Endothelial cell of umbilical vein (primary cell): ENCODE data around the gene GAPDHS. TPM values are rescaled to one million over a fixed set of nuclear protein-coding genes. Genes with fewer than 3 reads are reported as not detected.

Source experiments
- BruUV-seq: library from RNA; stranded (reverse); fragments of 400-500 nt; replicated peaks from 2 replicates; lab custom pipeline; 2021; lab: Mats Ljungman, UMichigan
- CTCF ChIA-PET: fragments of 300-600, 350-600 bp; sonication (Branson Sonifier 250); formaldehyde crosslinking; loops from one replicate; lab custom pipeline; 2021; ENCODE audit warnings: antibody characterized with exemption, inconsistent platforms; lab: Charles Lee
- POLR2A ChIA-PET: fragments of 300-600, 350-600 bp; sonication (Branson Sonifier 250); formaldehyde crosslinking; loops from one replicate; lab custom pipeline; 2021; ENCODE audit warnings: antibody characterized with exemption, inconsistent platforms; lab: Charles Lee
- DNase-seq: peaks from one replicate; pipeline ENCODE4 v3.0.0-alpha.2; 2011; ENCODE audit warnings: low read depth, low spot score
- FAIRE-seq: peaks from 2 replicates; lab custom pipeline; 2011; peaks lifted over from hg19 to GRCh38; lab: Jason Lieb, UNC
- H2AFZ ChIP-seq: 2 replicates; pipeline ENCODE4 v1.6.0; 2012; ENCODE audit warnings: low read depth, low read length, control low read depth, inconsistent platforms
- H3K27ac ChIP-seq: 2 replicates; pipeline ENCODE4 v1.5.1; 2011; ENCODE audit warnings: low read depth, mild to moderate bottlenecking, control low read depth, low read length, moderate library complexity; ENCODE audit not compliant: insufficient read depth
- H3K27me3 ChIP-seq, 2 experiments: 2 replicates each; pipeline versions ENCODE4 v1.6.0 to v1.6.1; 2011; ENCODE audit warnings: low read length in 2 of 2, mixed read lengths in 1 of 2; ENCODE audit not compliant: control insufficient read depth in 2 of 2, insufficient read depth in 2 of 2
- H3K36me3 ChIP-seq, 2 experiments: 2 replicates in 1 of 2; 3 replicates in 1 of 2; pipeline ENCODE4 v1.5.1; 2011; ENCODE audit warnings: low read length in 2 of 2, mild to moderate bottlenecking in 1 of 2, moderate library complexity in 1 of 2; ENCODE audit not compliant: control insufficient read depth in 2 of 2, insufficient read depth in 2 of 2; ENCODE audit errors: extremely low read depth in 1 of 2
- H3K4me1 ChIP-seq: 3 replicates; pipeline ENCODE4 v1.5.1; 2011; ENCODE audit warnings: mild to moderate bottlenecking, low read length; ENCODE audit not compliant: control insufficient read depth, insufficient read depth; ENCODE audit errors: extremely low read depth
- H3K4me2 ChIP-seq: 2 replicates; pipeline ENCODE4 v1.6.1; 2011; ENCODE audit warnings: low read length, control low read depth, mixed read lengths; ENCODE audit not compliant: insufficient read depth
- H3K4me3 ChIP-seq, 3 experiments: fragments of 200-600 bp in 1 of 3; sonication (generic), shearing (Covaris generic) in 1 of 3; replicated peaks in 1 of 3; 2 replicates each; pipeline ENCODE4 v1.5.1; 2011 to 2016; ENCODE audit warnings: control low read depth in 3 of 3, low read length in 3 of 3, mild to moderate bottlenecking in 2 of 3, inconsistent platforms in 1 of 3, low read depth in 1 of 3, moderate library complexity in 1 of 3; ENCODE audit not compliant: insufficient read depth in 1 of 3
- H3K79me2 ChIP-seq: 2 replicates; pipeline ENCODE4 v1.6.0; 2012; ENCODE audit warnings: low read length, inconsistent platforms; ENCODE audit not compliant: control insufficient read depth, insufficient read depth
- H3K9ac ChIP-seq: replicated peaks from 2 replicates; pipeline ENCODE3; 2011; ENCODE audit warnings: low read length, control low read depth; ENCODE audit not compliant: insufficient read depth; ENCODE audit errors: extremely low read depth
- H3K9me1 ChIP-seq: replicated peaks from 3 replicates; pipeline ENCODE4 v1.6.0; 2011; ENCODE audit warnings: mild to moderate bottlenecking, low read length; ENCODE audit not compliant: control insufficient read depth, insufficient read depth; ENCODE audit errors: extremely low read depth
- H3K9me3 ChIP-seq: replicated peaks from 2 replicates; pipeline ENCODE4 v1.5.1; 2012; ENCODE audit warnings: low read length, inconsistent platforms; ENCODE audit not compliant: control insufficient read depth, insufficient read depth
- H4K20me1 ChIP-seq: replicated peaks from 2 replicates; pipeline ENCODE3; 2011; ENCODE audit warnings: mild to moderate bottlenecking, low read length; ENCODE audit not compliant: control insufficient read depth, insufficient read depth; ENCODE audit errors: extremely low read depth
- CTCF ChIP-seq, 2 donors: IDR thresholded peaks; 1 replicate in 1 of 2; 2 replicates in 1 of 2; pipeline ENCODE4 v1.5.1; 2011; ENCODE audit warnings: low read length in 2 of 2, mild to moderate bottlenecking in 2 of 2, moderate library complexity in 2 of 2, control low read depth in 1 of 2, inconsistent platforms in 1 of 2, low read depth in 1 of 2; ENCODE audit not compliant: insufficient read depth in 1 of 2; ENCODE audit errors: extremely low read depth in 1 of 2
- EZH2 ChIP-seq: IDR thresholded peaks from 2 replicates; pipeline ENCODE4 v1.6.1; 2012; ENCODE audit warnings: borderline replicate concordance, low read depth, mild to moderate bottlenecking, moderate library complexity, low read length, inconsistent platforms; ENCODE audit not compliant: severe bottlenecking
- FOS ChIP-seq: IDR thresholded peaks from 2 replicates; pipeline ENCODE4 v1.6.1; 2011; ENCODE audit warnings: mild to moderate bottlenecking, low read length, moderate library complexity, borderline replicate concordance; ENCODE audit not compliant: insufficient read depth
- GATA2 ChIP-seq: IDR thresholded peaks from 2 replicates; pipeline ENCODE4 v1.7.0; 2011; ENCODE audit warnings: low read depth, mild to moderate bottlenecking, moderate library complexity, mixed read lengths, low read length; ENCODE audit not compliant: insufficient read length, insufficient read depth
- JUN ChIP-seq: IDR thresholded peaks from 2 replicates; pipeline ENCODE4 v1.6.1; 2011; ENCODE audit warnings: borderline replicate concordance, low read depth; ENCODE audit not compliant: insufficient read length, insufficient read depth
- MAX ChIP-seq: IDR thresholded peaks from 2 replicates; pipeline ENCODE4 v1.6.1; 2011; ENCODE audit not compliant: insufficient read depth, insufficient read length
- MYC ChIP-seq: IDR thresholded peaks from one replicate; pipeline ENCODE4 v1.6.1; 2011; ENCODE audit warnings: mild to moderate bottlenecking, low read depth, low read length
- POLR2A ChIP-seq: IDR thresholded peaks from 2 replicates; pipeline ENCODE4 v1.6.1; 2012; ENCODE audit warnings: low read depth, mild to moderate bottlenecking, control low read depth, low read length
- POLR2AphosphoS5 ChIP-seq: IDR thresholded peaks from 2 replicates; pipeline ENCODE4 v1.6.1; 2012; ENCODE audit warnings: low read depth, mild to moderate bottlenecking, control low read depth, low read length, moderate library complexity; ENCODE audit not compliant: insufficient read depth
- dilution Hi-C: fragments of 300-500 bp; cut with MboI; formaldehyde crosslinking; loops from one replicate; pipeline ENCODE4 v1.15.0; 2019; ENCODE audit warnings: low sequenced_read_pairs; ENCODE audit not compliant: extremely low pct_ligation_motif_present
- intact Hi-C: fragments of 100-400 bp; cut with micrococcal nuclease; formaldehyde crosslinking; loops from one replicate; pipeline ENCODE4 v1.10.0; 2022
- polyA plus RNA-seq, 4 experiments: library from polyadenylated mRNA; depleted of rRNA in 3 of 4; stranded (reverse) in 3 of 4; unstranded in 1 of 4; fragments of >200 nt; gene quantifications; 2 replicates each; pipeline versions ENCODE4 v1.2.1 to v1.2.3, GENCODE V29; 2011 to 2012; ENCODE audit warnings: missing spikeins in 1 of 4
- total RNA-seq: library from RNA; stranded (reverse); gene quantifications from 2 replicates; pipeline ENCODE4 v1.2.3, GENCODE V29; 2021

The GAPDHS gene
- total and polyA plus RNA-seq, 2 donors (not counting 3 experiments of a cell fraction or from before 2014, with no cell fraction given) = not detected

- no peak overlapping the region for H3K27ac ChIP-seq
- no peaks in the 10 kb centered on the region for H3K9me3 ChIP-seq
- H3K4me2 ChIP-seq = no peak overlapping the region
- no peaks in the 10 kb centered on the region for H3K9me1 ChIP-seq
- peaks cover 0 to 4% of the 10 kb centered on the region in 2 experiments for H3K27me3 ChIP-seq
- H3K4me1 ChIP-seq = no peaks in the 10 kb centered on the region
- CTCF ChIA-PET = interaction anchor here (0.7 kb wide), 1 partner anchor 12 kb away, joined by 4 read pairs; no protein-coding TSS in a partner anchor
- H4K20me1 ChIP-seq = no peaks in the 10 kb centered on the region
- no peak overlapping the region for H3K9ac ChIP-seq
- H3K79me2 ChIP-seq = no peaks in the 10 kb centered on the region
- dilution Hi-C loops = no loop called here
- TF ChIP-seq POLR2A (no peak), EZH2 (no peak), JUN (no peak), POLR2AphosphoS5 (no peak), FOS (no peak), CTCF (IDR thresholded peaks at IDR 0.05; ENCODE audit: extremely low read depth in 1 of 2, insufficient read depth in 1 of 2, low read depth in 1 of 2, low read length in 2 of 2) (no peak), MYC (no peak), GATA2 (no peak), MAX (no peak)
- DNase-seq = no peak
- POLR2A ChIA-PET = no interaction called here
- H3K36me3 ChIP-seq = no peaks in the 10 kb centered on the region
- intact Hi-C loops = no loop called here
- no peak for FAIRE-seq
- BruUV-seq = no TSS peak
- no peak overlapping the region for H3K4me3 ChIP-seq
- H2AFZ ChIP-seq = no peak overlapping the region
Observed at GRCh38 chr19:35560271-35560670, 27.0 kb downstream of the GAPDHS start.
